ENCODE results near the gene BLVRA. TPM values are rescaled to one million over a fixed set of nuclear protein-coding genes. Genes with fewer than 3 reads are reported as not detected.

The BLVRA gene
- total and polyA plus RNA-seq, 7 donors, result 22.9 to 105 (median 60.4) TPM

DNA sequence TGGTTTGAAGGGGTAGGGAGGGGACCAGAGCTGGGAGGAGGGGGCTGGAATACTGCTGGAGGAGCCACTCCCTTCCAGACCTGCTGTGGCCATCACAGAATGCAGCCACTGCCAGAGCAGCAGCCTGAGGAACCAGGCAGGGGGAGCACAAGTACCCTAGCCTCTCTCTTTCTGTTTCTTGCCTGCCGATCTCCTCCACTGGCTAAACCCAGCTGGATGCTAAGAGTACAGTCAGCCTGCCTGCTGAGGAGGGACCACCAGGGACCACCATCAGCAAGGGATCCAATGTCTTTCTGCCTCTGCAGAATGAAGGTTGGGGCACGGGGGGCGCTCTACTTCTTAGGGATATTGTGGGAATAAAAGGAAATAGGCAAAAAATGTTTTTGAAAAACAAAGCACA is 4.7 kb downstream of the BLVRA start:
- TF ChIP-seq POLR2AphosphoS5 (IDR thresholded peaks at IDR 0.05) (no peak), POLR2A (IDR thresholded peaks at IDR 0.05) (no peak)
- TF ChIP-seq, protein P1, sequence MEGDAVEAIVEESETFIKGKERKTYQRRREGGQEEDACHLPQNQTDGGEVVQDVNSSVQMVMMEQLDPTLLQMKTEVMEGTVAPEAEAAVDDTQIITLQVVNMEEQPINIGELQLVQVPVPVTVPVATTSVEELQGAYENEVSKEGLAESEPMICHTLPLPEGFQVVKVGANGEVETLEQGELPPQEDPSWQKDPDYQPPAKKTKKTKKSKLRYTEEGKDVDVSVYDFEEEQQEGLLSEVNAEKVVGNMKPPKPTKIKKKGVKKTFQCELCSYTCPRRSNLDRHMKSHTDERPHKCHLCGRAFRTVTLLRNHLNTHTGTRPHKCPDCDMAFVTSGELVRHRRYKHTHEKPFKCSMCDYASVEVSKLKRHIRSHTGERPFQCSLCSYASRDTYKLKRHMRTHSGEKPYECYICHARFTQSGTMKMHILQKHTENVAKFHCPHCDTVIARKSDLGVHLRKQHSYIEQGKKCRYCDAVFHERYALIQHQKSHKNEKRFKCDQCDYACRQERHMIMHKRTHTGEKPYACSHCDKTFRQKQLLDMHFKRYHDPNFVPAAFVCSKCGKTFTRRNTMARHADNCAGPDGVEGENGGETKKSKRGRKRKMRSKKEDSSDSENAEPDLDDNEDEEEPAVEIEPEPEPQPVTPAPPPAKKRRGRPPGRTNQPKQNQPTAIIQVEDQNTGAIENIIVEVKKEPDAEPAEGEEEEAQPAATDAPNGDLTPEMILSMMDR (IDR thresholded peaks at IDR 0.05), result no peak
- Histone ChIP-seq H3K9me3 (no peaks in the 10 kb centered on the region), H3K36me3 (no peaks in the 10 kb centered on the region), H3K27me3 (no peaks in the 10 kb centered on the region), H3K4me3 (no peak overlapping the region), H3K27ac (peak overlapping the region in 3 of 4 donors; percentile 54 to 73 (median 72)), H3K4me1 (peaks cover 0 to 55% (median 37%) of the 10 kb centered on the region in 4 donors)
- intact Hi-C loops (cut with DNase I), result no loop called here
- WGBS, 2 donors, result 82 to 84% methylated on average over 3 of the region's 3 CpGs
- no peak for DNase-seq

DNA sequence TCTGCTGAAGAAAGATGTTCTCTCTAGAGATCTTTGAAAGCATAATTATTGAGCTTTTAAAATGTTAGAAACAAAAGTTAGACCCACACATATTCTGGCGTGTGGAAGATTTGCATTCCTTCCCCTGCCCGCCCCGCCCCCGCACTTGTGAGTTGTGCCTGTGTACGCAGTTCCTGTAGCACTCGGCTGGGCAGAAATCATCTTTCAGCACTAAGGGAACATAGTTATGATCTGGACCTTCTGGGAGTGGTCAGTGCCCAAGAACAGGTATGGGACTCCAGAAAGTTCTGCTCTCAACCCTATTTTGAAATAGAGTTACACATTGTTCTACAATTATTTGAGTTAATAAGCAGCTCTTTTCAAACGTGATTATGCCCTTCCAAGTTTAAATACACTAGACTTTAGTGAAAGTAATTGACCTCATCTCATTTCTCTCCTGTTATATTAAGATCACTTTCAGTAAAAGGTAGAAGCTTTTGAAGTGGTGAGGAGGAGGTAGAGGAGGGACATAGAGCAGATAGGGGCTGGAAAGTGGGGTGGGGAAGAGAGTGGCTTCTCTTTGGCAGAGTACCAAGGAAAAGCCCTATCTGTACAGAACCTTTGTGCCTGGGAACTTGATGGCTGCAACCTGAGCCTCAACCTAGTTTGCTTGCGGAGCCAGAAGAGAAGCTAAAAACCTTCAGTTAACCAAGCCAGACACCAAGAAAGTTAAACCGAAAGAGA is 5.7 kb downstream of the BLVRA start:
- DNase-seq, result peak; percentile 77
- Histone ChIP-seq H3K9me3 (no peaks in the 10 kb centered on the region), H3K4me3 (peak overlapping the region in 1 of 4 donors; percentile 2), H3K4me1 (peaks cover 0 to 55% (median 36%) of the 10 kb centered on the region in 4 donors), H3K27me3 (no peaks in the 10 kb centered on the region), H3K27ac (peak overlapping the region; percentile 51 to 73 (median 63)), H3K36me3 (no peaks in the 10 kb centered on the region)
- intact Hi-C loops (cut with DNase I), result no loop called here
- TF ChIP-seq, protein P1 (IDR thresholded peaks at IDR 0.05), result no peak
- TF ChIP-seq POLR2AphosphoS5 (IDR thresholded peaks at IDR 0.05), result peak in 1 of 4 donors; percentile 9
- 34 to 37% methylated on average over 9 of the region's 9 CpGs for whole genome bisulfite sequencing, 2 donors

DNA sequence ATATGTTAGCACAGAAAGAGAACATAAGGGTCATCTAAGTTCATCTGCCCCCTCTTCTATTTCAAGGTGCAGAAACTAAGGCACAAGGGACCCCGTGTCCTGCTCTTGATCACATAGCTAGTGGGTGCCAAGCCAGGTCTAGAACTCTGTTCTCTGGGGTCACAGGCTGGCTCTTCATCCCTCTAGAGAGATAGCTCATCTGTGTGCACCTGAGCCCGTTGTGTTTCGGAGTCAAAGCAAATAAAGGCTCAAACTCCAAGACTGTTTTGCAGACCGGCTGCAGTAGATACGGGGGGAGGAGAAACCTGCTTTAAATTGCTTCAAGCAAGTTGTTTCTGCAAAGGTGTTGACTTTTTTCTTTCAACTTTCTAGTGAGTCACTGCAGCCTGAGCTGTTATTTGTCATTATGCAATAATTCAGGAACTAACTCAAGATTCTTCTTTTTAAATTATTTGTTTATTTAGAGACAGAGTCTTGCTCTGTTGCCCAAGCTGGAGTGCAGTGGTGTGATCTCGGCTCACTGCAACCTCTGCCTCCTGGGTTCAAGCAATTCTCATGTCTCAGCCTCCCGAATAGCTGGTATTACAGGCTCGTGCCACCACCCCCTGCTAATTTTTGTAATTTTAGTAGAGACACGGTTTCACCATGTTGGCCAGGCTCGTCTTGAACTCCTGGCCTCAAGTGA is 6.5 kb downstream of the BLVRA start:
- Histone ChIP-seq H3K27ac (peak overlapping the region; percentile 51 to 73 (median 63)), H3K27me3 (no peaks in the 10 kb centered on the region), H3K4me3 (no peak overlapping the region), H3K4me1 (peaks cover 0 to 50% (median 30%) of the 10 kb centered on the region in 4 donors), H3K36me3 (no peaks in the 10 kb centered on the region), H3K9me3 (no peaks in the 10 kb centered on the region)
- WGBS, 2 donors, result 55 to 75% methylated on average over 10 of the region's 10 CpGs
- TF ChIP-seq POLR2AphosphoS5 (IDR thresholded peaks at IDR 0.05) (peak in 1 of 4 donors; percentile 8), EP300 (IDR thresholded peaks at IDR 0.05) (peak in 1 of 4 donors; percentile 1), POLR2A (IDR thresholded peaks at IDR 0.05) (no peak)
- TF ChIP-seq, protein P1 (IDR thresholded peaks at IDR 0.05), result no peak
- intact Hi-C loops (cut with DNase I), result no loop called here
- DNase-seq, result no peak

DNA sequence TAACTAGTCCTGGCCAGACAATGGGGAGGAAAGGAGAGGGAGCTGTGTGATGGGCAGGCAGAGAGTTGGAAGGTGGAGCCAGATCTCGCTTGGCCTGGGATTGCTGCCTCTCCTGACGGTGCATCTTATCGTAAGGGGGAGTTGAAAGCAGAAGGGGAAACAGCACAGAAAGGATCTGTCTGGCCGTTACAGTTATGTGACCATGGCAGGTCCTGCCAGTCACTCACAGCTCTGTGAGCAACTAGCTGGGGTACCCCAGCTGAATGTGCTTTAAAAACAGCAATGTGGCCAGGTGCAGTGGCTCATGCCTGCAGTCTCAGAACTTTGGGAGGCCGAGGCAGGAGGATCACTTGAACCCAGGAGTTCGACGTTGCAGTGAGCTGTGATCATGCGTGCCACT is 8.1 kb downstream of the BLVRA start:
- Histone ChIP-seq H3K9me3 (no peaks in the 10 kb centered on the region), H3K27ac (no peak overlapping the region), H3K27me3 (no peaks in the 10 kb centered on the region), H3K4me1 (peaks cover 0 to 43% (median 28%) of the 10 kb centered on the region in 4 donors), H3K36me3 (peaks cover 0 to 8% (median 1%) of the 10 kb centered on the region in 4 donors), H3K4me3 (no peak overlapping the region)
- intact Hi-C loops (cut with DNase I), result no loop called here
- 82 to 87% methylated on average over 8 of the region's 8 CpGs for WGBS, 2 donors
- DNase-seq, result no peak
- TF ChIP-seq POLR2A (IDR thresholded peaks at IDR 0.05), result no peak
- TF ChIP-seq, protein P1 (IDR thresholded peaks at IDR 0.05), result no peak
- TF ChIP-seq POLR2AphosphoS5 (IDR thresholded peaks at IDR 0.05), result no peak
- no peak for TF ChIP-seq EP300 (IDR thresholded peaks at IDR 0.05)
